Hypothalamus (tissue), 51 donors: ENCODE results near the gene GPR132.

Source experiments
- DNase-seq, 51 donors: peaks; one replicate each; lab custom pipeline; 2025; lab: John Stamatoyannopoulos, UW

Gene GPR132

DNA sequence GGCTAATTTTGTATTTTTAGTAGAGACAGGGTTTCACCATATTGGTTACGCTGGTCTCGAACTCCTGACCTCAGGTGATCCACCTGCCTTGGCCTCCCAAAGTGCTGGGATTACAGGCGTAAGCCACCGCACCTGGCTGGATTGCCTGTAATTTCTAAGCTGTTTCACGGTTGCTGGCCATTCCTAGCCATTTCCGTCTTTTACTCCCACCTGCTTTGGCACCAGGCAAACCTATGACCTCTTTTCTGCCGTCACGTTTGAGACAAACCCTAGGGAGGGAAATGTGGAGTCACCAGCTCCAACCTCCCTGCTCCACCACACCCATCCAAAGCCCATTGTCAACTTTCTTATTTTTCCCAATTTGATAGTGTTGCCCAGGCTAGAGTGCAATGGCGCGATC lies 1.2 kb downstream of the GPR132 start:
- no peak for DNase-seq

DNA sequence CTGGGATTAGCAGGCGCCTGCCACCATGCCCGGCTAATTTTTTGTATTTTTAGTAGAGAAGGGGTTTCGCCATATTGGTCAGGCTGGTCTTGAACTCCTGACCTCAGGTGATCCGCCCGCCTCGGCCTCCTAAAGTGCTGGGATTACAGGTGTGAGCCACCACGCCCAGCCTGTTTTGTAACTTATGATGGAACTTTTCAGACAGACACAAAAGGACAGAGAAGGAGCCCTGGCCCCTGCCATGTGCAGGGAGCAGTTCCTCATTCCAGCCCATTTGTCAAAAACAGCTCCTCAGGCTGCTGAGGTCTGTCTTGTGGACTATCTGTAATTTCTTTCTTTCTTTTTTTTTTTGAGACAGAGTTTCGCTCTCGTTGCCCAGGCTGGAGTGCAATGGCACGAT lies 1.7 kb downstream of the GPR132 start:
- DNase-seq = peak in 1 of 51 donors; percentile 15

DNA sequence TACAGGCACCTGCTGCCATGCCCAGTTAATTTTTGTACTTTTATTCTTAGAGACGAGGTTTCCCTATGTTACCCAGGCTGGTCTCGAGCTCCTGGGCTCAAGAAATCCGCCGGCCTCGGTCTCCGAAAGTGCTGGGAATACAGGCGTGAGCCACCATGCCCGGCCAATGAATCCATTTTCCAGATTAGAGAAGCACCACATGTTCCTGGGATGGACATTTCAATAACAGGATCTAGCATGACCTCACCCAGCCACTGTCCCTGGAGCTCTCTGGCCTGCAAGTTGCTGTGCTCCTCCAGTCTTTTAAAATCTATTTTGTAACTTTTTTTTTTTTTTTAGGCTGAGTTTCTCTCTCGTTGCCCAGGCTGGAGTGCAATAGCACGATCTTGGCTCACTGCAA lies 2.2 kb downstream of the GPR132 start:
- no peak for DNase-seq

DNA sequence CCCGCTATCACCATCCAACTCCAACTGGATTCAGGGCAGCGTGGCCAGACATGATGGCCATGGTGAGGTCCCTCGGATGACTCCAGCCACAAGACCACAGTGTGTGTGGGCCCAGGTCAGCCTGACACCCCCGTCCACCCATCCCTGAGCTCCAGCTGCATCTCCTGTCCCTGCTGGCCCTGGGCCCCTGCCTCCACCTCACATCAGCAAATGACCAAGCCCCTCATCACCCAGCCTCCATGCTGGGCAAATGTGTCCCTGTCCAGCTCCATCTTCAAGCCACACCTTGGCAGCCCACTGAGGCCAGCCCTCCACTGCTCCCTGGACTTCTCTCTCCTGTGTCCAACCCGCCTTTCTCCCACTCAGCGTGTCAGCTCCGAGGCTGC lies 3.2 kb downstream of the GPR132 start:
- no peak for DNase-seq

DNA sequence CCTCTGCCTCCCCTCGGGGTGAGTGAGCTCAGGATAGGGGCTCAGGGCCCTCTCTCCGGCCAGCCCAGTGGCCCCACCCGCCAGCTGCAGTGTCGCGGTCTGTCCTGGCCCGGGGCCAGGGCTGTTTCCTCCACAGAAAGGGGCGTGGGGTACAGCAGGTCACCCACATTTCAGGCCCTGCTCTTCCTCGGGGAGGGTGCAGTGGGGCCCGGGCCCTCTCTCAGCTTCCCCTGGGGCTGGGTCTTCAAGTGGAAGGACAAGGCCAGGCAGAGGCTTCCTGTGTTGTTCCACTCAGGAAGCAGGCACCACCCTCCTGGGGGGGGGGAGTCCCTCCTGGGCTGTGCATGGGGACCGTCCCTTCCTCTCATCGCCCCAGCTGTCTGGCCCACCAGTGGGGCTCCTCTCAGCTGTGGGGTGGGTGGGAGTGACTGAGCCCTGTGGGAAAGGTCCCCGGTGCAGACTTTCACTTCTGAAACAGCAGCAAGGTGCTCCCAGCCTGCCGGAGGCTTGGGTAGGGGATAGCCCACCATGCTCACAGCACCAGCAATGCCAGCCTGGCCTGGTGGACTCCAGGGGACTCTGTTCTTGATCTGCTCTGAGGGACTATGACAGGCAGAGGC lies 3.7 kb downstream of the GPR132 start:
- DNase-seq = peak in 1 of 51 donors; percentile 20

DNA sequence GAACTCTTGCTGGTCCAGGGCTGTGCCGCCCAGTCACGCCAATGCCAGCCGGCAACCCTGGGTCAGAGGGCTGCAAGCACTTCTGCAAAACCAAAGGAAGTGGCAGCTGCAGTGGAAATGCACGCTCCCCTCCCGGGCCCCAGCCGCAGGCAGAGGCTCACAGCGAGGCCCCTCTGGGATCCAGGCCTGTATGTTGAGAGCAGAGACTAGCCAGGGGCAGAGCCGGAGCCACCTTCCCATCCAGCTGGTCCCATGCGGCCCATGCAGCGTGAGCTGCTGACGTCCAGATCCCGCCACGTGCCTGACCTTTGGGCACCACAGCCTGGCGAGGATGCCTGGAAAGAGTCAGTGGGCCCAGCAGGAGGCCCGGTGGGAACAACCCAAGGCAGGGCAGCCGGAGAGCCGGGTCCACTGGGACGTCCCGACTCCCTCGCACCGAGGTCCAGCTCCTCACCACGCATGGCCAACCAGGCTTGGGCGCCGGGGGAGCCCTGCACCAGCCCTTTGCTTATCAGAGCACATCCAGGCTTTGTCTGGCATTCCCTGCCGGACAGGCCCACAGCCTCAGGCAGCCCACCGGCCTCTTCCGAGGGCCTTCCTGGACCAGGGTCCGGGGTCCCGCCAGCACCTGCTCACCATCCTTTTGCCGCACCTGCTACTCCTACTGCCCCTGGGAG lies 4.3 kb downstream of the GPR132 start:
- peak in 6 of 51 donors; percentile 17 to 29 (median 22) for DNase-seq

DNA sequence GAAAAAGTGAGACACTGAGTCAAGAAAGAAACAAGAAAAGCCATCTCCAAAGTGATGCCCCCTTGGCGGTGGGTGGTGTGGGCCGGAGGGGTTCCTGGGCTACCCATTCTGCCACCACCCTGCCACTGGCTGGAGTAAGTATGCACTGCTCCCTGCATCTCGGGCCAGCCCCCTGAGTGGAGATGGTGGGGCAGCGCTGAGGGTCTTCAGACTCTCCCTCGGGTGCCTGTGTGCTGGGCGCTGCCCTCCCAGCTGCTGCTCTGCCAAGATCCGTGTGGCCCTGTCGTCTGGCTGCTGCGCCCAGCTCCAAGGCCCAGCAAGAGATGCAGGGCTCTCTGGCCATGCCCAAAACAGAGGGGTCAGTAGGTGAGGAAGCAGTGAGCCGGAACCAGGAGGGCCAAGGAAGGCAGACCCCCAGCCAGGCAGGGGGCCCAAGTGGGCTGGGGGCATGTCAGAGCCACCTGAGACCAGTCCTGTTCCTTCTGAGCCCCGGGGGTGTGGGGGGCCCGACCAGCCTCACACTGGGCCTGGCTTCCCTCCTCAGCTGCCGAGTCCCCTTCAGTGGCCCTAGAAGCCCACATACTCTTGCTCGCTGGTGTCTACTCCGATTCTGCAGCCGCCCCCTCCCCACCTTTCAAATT lies 5.2 kb downstream of the GPR132 start:
- no peak for DNase-seq

DNA sequence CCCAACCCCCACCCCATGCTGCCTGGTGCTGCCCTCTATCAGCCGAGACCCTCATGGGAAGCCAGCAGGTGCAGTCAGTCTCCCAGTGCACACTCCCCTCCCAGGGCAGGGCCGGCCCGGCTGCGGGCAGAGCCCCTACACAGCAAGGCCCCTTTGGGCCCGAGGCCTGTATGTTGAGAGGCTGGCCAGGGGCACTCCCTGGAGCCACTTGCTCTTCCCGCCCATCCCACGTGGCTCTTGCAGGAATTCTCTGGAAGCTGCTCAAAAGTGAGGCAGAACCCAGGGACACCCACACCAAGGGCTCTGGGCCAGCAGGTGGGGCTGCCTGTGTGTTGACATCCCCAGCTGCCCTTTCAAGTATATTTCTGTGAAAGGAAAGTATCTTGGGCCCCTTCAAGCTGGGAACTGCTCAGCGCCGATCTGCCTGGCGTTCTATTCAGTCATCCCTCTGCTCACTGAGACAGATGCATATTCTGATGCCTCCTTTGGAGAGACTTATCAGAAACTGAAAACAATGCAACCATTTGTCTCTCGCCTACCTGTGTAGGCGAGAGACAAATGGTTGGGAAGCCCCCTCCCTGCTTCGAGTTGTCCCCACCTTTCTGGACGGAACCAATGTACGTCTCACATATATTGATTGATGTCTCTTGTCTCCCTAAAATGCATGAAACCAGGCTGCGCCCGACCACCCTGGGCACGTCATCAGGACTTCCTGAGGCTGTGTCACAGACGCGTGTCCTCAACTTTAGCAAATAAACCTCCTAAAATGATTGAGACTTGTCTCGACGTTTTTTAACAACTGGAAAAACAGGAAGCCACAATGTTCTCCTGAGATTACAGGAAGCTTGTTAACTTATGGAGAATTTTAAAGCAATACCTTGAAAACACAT lies 6.0 kb downstream of the GPR132 start:
- DNase-seq = no peak

DNA sequence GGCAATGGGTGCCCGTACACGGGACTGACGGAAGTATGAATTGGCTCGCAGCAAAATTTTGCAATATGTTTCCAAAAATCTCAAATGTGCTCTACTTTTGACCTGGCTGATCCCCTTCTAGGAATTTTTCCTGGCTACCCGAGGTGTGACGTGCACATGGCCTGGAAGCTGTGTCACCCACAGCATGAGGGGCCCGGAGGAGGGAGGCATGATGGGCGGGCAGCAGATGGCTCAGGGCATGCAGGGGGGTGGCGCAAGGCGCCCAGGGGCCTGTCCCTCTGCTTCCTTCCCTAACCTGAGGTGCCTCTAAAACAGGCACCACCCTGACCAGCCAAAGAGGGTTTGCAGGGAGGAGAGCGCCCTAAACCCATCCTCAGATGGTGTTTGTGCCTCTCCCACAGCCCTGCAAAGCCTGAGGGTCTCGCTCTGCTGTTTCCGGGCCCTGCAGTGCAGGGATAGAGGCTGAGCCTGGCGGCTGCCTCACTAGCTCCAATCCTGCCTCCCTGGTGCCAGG lies 6.7 kb downstream of the GPR132 start:
- no peak for DNase-seq

DNA sequence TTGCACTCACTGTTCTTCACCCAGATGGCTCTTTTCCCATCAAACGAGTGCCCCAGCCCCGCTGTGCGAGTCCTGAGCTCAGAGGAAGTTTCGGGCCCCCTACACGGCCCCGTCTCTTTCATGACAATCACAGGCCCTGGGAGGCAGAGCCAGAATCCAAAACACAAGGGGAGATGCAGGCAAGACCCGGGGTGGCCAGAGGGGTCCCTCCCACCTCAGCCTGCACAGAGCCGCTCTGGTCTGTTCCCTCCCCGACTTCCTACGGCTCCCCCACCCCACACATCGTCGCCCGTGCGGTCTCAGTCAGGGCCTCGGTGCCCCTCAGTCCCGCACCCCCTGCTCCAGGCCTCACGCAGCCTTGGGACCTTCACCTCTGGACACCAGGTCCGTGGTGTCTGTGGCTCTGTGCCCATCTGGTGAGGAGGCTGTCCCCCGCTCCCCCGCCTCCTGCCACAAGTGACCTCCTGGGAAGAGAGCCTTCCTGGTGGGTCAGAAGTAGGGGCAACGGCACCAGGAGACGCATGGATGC lies 8.9 kb downstream of the GPR132 start:
- no peak for DNase-seq

DNA sequence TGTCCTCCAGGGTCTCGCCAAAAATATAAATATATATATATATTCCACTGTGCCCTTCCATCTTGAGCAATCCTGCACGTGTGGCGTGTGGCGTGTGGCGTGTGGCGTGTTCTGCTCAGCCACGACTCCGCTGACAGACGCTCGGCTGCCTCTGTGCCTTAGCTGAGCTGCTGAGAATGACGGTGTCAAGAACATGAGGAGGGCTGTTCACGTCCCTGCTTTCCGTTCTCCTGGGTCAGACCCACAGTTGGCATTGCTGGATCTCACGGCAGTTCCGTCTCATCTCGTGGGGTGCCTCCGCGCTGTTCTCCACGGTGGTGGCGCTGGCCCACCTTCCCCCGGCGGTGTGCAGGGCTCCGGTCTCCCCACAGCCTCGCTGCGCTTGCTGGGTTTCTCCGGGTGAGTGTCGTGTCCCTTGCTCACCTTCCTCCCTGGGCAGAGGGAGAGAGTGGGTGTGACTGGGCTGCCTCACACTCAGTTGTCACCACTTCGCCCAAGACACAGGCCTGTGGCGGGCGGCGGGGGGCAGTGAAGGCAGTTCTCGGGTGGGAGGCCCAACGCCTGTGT lies 9.4 kb downstream of the GPR132 start:
- DNase-seq = no peak

DNA sequence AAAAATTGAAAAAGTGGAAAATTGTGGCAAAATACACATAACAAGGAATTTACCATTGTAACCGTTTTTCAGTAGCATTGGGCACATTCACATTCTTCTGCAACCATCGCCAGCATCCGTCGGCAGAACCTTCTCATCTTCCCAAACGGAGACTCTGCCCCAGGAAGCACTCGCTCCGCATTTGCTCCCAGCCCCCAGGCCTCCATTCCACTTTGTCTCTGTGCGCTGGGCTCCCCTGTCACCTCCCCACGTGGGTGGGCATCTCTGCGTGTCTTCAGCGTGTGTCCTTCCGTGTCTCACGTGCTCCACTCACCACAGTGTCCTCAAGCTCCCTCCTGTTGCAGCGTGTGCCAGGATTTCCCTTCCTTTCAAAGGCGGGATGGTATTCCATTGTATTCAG lies 9.9 kb downstream of the GPR132 start:
- no peak for DNase-seq

DNA sequence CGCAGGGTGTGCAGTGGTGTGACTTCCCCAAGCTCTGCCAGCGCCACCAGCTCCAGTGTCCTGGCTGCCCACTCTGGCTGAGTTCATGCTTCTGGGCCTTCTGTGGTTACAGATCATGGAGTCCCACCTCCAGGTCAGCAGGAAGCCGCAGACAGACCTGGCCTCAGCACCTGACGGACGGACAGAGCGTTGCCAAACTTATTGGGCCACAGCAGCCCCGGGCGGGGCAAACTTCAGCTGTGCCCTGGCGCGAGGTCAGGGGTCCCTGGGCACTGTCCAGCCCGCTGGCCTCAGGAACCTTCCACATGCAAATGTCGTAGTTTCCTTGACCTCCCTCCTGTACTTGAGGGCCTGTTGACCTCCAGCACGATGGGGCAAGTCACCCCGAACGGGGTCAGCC lies 11.2 kb downstream of the GPR132 start:
- no peak for DNase-seq

DNA sequence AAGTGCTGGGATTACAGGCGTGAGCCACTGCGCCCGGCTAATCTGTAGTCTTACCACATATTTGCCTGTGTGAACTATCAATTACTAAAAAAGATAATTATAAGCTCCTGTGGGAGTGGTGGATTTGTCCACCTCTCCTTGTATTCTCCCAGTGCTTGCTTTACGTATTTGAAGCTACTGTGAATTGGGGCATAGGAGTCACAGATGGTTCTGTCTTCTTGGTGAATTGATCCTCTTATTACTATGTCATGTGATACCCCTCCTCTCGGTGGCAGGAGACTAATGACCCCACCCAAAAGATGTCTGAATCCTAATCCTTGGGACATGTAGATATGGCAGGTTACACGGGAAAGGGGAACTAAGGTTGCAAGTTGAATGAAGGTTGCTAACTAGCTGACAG lies 11.8 kb downstream of the GPR132 start:
- no peak for DNase-seq

DNA sequence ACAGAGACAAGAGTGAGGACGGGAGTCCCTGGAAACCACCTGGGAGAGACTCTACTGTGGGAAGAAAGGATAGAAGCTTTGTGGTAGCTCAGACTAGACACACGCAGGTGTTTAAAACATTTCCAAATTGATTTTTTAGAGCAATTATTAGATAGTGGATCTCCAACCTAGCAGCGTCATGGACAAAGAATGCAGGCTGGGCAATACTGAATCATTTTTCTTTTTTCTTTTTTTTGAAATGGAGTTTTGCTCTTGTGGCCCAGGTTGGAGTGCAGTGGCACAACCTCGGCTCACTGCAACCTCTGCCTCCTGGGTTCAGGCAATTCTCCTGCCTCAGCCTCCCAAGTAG lies 13.1 kb downstream of the GPR132 start:
- DNase-seq = no peak

DNA sequence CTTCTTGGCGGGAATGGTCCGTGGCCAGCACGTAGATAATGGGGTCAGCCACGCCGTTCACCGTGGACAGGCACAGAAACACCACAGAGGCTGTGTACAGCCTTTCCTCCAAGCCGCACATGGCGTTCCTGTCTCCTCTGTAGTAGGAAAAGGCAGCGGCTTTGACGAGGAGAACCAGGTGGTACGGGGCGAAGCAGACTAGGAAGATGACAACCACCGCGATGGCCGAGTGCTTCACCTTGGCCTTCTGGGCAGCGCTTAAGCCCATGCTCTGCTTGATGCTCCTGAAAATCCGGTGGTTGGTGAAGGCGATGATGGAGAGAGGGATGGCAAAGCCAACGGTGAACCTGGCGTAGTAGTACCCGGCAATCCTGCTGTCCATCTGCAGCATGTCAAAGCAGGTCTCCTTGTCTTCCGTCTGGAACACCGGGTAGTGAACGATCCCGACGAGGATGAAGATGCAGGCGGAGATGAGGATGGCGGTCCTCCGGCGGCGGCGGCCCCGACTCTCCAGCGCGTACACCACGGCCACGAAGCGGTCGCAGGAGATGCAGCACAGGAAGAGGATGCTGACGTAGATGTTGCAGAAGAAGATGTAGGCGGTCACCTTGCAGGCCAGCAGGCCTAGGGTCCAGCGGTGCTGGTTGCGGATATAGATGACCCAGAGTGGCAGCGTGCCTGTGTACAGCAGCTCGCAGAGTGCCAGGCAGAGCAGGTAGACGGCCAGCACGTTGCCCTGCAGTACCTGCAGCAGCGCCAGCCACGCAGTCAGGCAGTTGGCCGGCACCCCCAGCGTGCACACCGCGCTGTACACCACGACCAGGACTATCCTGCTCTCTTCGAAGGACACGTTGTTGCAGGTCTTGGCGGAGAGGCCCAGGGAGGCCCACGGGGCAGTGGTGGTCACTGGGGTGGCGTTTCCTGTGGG lies 13.8 kb downstream of the GPR132 start:
- DNase-seq = no peak

DNA sequence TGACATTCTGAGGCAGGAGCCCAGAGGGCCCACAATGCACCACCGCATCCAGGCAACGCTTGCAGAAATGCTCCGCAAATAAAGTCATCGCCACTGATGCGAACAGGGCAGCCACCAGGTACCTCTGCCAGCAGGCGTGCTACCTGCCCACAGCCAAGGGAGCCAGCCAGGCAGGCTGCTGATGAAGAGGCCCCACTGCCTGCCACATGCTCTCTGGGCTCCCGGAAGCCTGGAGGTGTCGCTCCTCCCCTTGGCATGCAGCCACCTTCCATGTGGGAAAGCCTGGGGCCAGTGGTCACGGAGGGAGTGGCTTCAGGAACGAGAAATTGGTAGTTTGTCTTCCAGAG lies 14.7 kb downstream of the GPR132 start:
- no peak for DNase-seq

DNA sequence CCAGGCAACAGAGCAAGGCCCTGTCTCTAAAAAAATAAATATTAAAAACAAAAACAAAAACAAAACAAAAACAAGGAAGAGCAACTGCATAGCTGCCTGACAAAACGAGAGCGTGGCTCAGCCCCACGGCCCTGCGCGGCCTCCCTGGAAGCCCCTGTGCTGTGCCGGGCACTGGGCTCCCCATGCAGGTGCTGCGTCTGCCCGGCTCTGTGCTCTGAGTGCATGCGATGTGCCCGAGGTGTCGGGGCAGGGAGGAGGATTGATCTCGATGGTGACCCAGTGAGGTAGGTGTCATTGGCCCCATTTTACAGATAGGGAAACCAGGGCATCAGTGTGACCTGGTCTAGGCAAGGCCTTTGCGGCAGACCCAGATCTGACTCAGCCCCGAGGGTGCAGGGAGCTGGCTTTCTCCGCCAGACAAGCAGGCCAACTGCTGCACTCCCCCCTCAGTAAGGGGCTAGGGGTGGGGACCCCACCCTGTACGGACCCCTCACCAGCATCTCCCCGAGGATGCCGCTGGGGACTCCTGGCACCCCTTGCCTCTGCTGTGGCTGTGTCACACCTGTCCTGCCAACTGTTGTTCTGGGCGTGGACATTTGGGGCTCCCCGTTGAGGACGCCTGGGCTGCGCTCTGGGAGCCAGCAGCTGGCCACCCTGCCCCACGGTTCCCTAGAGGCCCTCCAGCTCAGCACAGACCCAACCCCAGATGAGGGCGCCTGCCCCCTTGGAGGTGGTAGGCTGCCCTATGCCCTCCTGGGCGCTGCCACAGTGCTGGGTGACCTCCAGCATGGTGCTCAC lies 15.3 kb downstream of the GPR132 start:
- no peak for DNase-seq
